ENCODE measurements around the gene IKZF2. TPM values are rescaled to one million over a fixed set of nuclear protein-coding genes. Genes with fewer than 3 reads are reported as not detected.

Gene IKZF2
- total RNA-seq, 4 donors from 2014 or later, result 2.6 to 14.5 (median 4.2) TPM

GRCh38 chr2:213164263-213164662 is 12.9 kb upstream of the IKZF2 start:
- Histone ChIP-seq H3K27me3 (no peaks in the 10 kb centered on the region), H3K4me1 (no peaks in the 10 kb centered on the region), H3K4me3 (no peak overlapping the region), H3K9me3 (no peaks in the 10 kb centered on the region), H3K36me3 (no peaks in the 10 kb centered on the region), H3K27ac (no peak overlapping the region)
- intact Hi-C loops (cut with DNase I; ENCODE audit: low total_unique reads), result no loop called here
- DNase-seq, result no peak
- TF ChIP-seq, protein P1, sequence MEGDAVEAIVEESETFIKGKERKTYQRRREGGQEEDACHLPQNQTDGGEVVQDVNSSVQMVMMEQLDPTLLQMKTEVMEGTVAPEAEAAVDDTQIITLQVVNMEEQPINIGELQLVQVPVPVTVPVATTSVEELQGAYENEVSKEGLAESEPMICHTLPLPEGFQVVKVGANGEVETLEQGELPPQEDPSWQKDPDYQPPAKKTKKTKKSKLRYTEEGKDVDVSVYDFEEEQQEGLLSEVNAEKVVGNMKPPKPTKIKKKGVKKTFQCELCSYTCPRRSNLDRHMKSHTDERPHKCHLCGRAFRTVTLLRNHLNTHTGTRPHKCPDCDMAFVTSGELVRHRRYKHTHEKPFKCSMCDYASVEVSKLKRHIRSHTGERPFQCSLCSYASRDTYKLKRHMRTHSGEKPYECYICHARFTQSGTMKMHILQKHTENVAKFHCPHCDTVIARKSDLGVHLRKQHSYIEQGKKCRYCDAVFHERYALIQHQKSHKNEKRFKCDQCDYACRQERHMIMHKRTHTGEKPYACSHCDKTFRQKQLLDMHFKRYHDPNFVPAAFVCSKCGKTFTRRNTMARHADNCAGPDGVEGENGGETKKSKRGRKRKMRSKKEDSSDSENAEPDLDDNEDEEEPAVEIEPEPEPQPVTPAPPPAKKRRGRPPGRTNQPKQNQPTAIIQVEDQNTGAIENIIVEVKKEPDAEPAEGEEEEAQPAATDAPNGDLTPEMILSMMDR (IDR thresholded peaks at IDR 0.05), result no peak
- TF ChIP-seq POLR2A (IDR thresholded peaks at IDR 0.05), result no peak

GRCh38 chr2:213162516-213163118 is 11.2 kb upstream of the IKZF2 start:
- Histone ChIP-seq H3K4me1 (no peaks in the 10 kb centered on the region), H3K9me3 (no peaks in the 10 kb centered on the region), H3K36me3 (no peaks in the 10 kb centered on the region), H3K4me3 (no peak overlapping the region), H3K27ac (no peak overlapping the region), H3K27me3 (no peaks in the 10 kb centered on the region)
- intact Hi-C loops (cut with DNase I; ENCODE audit: low total_unique reads), result no loop called here
- no peak for TF ChIP-seq POLR2A (IDR thresholded peaks at IDR 0.05)
- TF ChIP-seq, protein P1 (IDR thresholded peaks at IDR 0.05), result no peak
- no peak for DNase-seq

DNA sequence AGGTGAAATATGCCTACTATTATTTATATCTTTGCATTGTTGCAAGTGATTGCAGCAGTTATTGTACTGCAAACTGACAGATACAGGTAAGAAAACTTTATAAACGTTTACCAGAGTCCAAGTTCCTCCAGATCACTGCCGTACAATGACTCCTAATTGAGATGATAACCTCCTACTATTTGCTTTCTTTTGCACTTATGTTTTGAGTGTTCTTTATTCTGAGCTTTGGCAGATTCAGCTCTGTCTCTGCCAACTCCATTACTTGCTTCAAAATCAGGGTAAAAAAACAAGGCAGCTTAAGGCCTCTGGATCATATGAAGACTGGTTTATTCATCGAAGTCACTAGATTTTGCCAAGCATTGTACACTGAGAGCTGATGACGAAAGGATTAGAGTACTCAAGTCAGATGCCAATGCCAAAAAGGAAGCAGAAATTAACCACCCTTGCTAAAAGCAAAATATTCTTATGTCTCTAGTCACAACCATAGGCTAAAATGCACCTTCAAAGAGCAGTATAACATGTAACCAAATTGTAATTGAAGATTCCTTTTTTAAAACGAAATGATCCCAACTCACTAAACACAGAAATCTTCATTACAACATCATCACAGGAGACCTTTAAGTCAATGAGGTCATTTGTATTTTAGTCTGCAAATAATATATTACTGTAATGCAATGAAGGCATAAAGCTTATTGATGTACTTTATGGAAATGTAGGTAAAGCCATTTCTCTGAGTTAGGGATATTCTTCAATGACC is 10.5 kb upstream of the IKZF2 start:
- no peak overlapping the region for H3K27ac ChIP-seq
- H3K36me3 ChIP-seq, result no peaks in the 10 kb centered on the region
- no peak for DNase-seq
- no peaks in the 10 kb centered on the region for H3K27me3 ChIP-seq
- intact Hi-C loops (cut with DNase I; ENCODE audit: low total_unique reads), result no loop called here
- no peaks in the 10 kb centered on the region for H3K4me1 ChIP-seq
- H3K9me3 ChIP-seq, result no peaks in the 10 kb centered on the region
- no peak overlapping the region for H3K4me3 ChIP-seq
- no peak for TF ChIP-seq POLR2A (IDR thresholded peaks at IDR 0.05)
- TF ChIP-seq, protein P1 (IDR thresholded peaks at IDR 0.05), result no peak

- Histone ChIP-seq H3K4me3 (no peak overlapping the region), H3K36me3 (no peaks in the 10 kb centered on the region), H3K27me3 (no peaks in the 10 kb centered on the region), H3K9me3 (no peaks in the 10 kb centered on the region), H3K4me1 (no peaks in the 10 kb centered on the region), H3K27ac (no peak overlapping the region)
- DNase-seq, result no peak
- intact Hi-C loops (cut with DNase I; ENCODE audit: low total_unique reads), result no loop called here
- TF ChIP-seq POLR2A (IDR thresholded peaks at IDR 0.05), result no peak
- TF ChIP-seq, protein P1 (IDR thresholded peaks at IDR 0.05), result no peak
These were observed 8.4 kb upstream of the IKZF2 start for GRCh38 chr2:213159768-213160167.

GRCh38 chr2:213157242-213157641 is 5.8 kb upstream of the IKZF2 start:
- Histone ChIP-seq H3K27ac (no peak overlapping the region), H3K9me3 (no peaks in the 10 kb centered on the region), H3K27me3 (no peaks in the 10 kb centered on the region), H3K36me3 (no peaks in the 10 kb centered on the region), H3K4me1 (no peaks in the 10 kb centered on the region), H3K4me3 (no peak overlapping the region)
- no peak for DNase-seq
- no peak for TF ChIP-seq POLR2A (IDR thresholded peaks at IDR 0.05)
- TF ChIP-seq, protein P1 (IDR thresholded peaks at IDR 0.05), result no peak
- intact Hi-C loops (cut with DNase I; ENCODE audit: low total_unique reads), result no loop called here

Measured in uterus (tissue), 4 donors.